Astrocyte of the cerebellum (primary cell): ENCODE data around the gene SHD.
"Not testable (repeated sequence)": the region's sequence is repeated elsewhere in the genome, so short reads cannot be mapped to it uniquely, and the experiment has no call there.

ENCODE experiments used
- DNase-seq: peaks from one replicate; pipeline ENCODE4 v3.0.0-alpha.2; 2011; ENCODE audit warnings: low read depth
- H3K4me3 ChIP-seq: 2 replicates; pipeline ENCODE4 v1.5.1; 2011; ENCODE audit warnings: mild to moderate bottlenecking, low read depth, low read length, moderate library complexity
- CTCF ChIP-seq: IDR thresholded peaks from 2 replicates; pipeline ENCODE4 v1.5.1; 2012; ENCODE audit warnings: low read length, low read depth, moderate library complexity, mild to moderate bottlenecking; ENCODE audit errors: missing control alignments
- in situ Hi-C: cut with HindIII; loops from 2 replicates; pipeline ENCODE4 v1.10.0; 2017; ENCODE audit warnings: low sequenced_read_pairs

SHD gene

GRCh38 chr19:4268816-4269430 lies 10.1 kb upstream of the SHD start:
- in situ Hi-C loops: no loop called here
- no peak for TF ChIP-seq CTCF
- DNase-seq: no peak
- no peak overlapping the region for H3K4me3 ChIP-seq

GRCh38 chr19:4272894-4273293 lies 6.2 kb upstream of the SHD start:
- in situ Hi-C loops: no loop called here
- TF ChIP-seq CTCF: no peak
- no peak for DNase-seq
- no peak overlapping the region for H3K4me3 ChIP-seq

GRCh38 chr19:4274321-4274686 lies 4.8 kb upstream of the SHD start:
- DNase-seq, H3K4me3 ChIP-seq, in situ Hi-C loops: not testable (repeated sequence)

GRCh38 chr19:4277191-4277696 lies 1.8 kb upstream of the SHD start:
- DNase-seq: no peak
- no peak for TF ChIP-seq CTCF
- in situ Hi-C loops: no loop called here
- H3K4me3 ChIP-seq: no peak overlapping the region

- in situ Hi-C loops: no loop called here
- no peak overlapping the region for H3K4me3 ChIP-seq
- DNase-seq: no peak
- TF ChIP-seq CTCF: no peak
Observed at GRCh38 chr19:4278010-4278409, 1.1 kb upstream of the SHD start.

- in situ Hi-C loops: no loop called here
- H3K4me3 ChIP-seq: peak overlapping the region; percentile 23
- no peak for TF ChIP-seq CTCF
- DNase-seq: no peak
Observed at GRCh38 chr19:4279267-4279529, 132 bp downstream of the SHD start.

- in situ Hi-C loops: no loop called here
Observed at GRCh38 chr19:4279530-4280422, 710 bp downstream of the SHD start.

More at GRCh38 chr19:4279530-4280422, 710 bp downstream of the SHD start:
- TF ChIP-seq CTCF: no peak
- no peak for DNase-seq
- peak overlapping the region; percentile 23 for H3K4me3 ChIP-seq
